HL-60 (cell line): Measurements from ENCODE around the gene LTB4R.

Experiments
- DNase-seq, 2 experiments: peaks; one replicate each; pipeline ENCODE4 v3.0.0-alpha.2; 2010 to 2020; ENCODE audit warnings: low read depth in 1 of 2, low spot score in 1 of 2
- H3K27ac ChIP-seq: fragments of 250-450 bp; sonication (Bioruptor Pico); replicated peaks from 2 replicates; pipeline ENCODE4 v1.5.1; 2020; ENCODE audit warnings: mild to moderate bottlenecking, moderate library complexity
- H3K27me3 ChIP-seq: fragments of 250-450 bp; sonication (Bioruptor Pico); 2 replicates; pipeline ENCODE4 v1.5.1; 2021; ENCODE audit warnings: mild to moderate bottlenecking, moderate library complexity; ENCODE audit not compliant: insufficient read depth, poor library complexity, severe bottlenecking
- H3K4me3 ChIP-seq: replicated peaks from 2 replicates; pipeline ENCODE4 v1.5.1; 2011; ENCODE audit warnings: mild to moderate bottlenecking, control low read depth, low read length; ENCODE audit not compliant: insufficient read depth
- GABPA ChIP-seq: IDR thresholded peaks from 2 replicates; pipeline ENCODE4 v1.6.1; 2012; ENCODE audit warnings: low read depth
- POLR2AphosphoS5 ChIP-seq: IDR thresholded peaks from 2 replicates; pipeline ENCODE4 v1.6.1; 2012; ENCODE audit warnings: low read depth
- SPI1 ChIP-seq: IDR thresholded peaks from 2 replicates; pipeline ENCODE4 v1.6.1; 2012; ENCODE audit warnings: low read depth, mild to moderate bottlenecking, borderline replicate concordance
- TF ChIP-seq, protein P1 (sequence below): IDR thresholded peaks from 2 replicates; pipeline ENCODE4 v1.6.1; 2012; ENCODE audit warnings: low read depth; ENCODE audit not compliant: insufficient replicate concordance
- TF ChIP-seq, protein P2 (sequence below): IDR thresholded peaks from one replicate; pipeline ENCODE4 v1.5.1; 2011; ENCODE audit warnings: low read length, control low read depth, inconsistent platforms; ENCODE audit not compliant: insufficient read depth

The LTB4R gene

DNA sequence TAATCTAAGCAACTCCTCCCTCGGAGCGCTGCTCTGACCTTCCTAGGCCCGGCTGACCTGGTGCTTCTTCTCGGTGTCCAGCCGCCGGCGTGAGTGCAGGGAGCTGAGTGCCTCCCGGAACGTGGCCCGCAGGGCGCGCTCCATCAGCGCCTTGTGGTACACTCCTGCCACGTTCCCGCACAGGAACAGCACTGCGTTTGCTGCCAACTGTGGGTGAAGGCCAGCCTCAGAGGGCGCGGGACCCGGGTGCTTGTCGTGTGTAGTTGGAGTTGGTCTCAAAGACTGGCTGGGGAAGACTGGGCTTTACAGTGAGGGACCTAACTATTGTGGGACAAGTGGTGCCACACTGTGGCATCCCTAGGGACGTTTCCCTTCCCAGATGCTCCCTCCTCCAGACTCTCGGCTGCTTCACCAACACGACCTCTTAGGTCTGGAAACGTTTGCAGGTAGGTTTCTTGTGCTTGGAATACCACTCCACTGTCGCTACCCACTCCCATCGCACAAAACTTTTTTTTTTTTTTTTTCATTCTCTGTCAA, 20.5 kb downstream of the LTB4R start:
- DNase-seq: peak in 1 of 2 experiments; percentile 56
- Histone ChIP-seq H3K27me3 (peaks cover 10% of the 10 kb centered on the region), H3K27ac (peak overlapping the region; percentile 31; the same call in 1 of the 2 replicates), H3K4me3 (0 out of 2 replicates have a peak overlapping the region, but pooled peaks have one; percentile 10)
- TF ChIP-seq, protein P1, sequence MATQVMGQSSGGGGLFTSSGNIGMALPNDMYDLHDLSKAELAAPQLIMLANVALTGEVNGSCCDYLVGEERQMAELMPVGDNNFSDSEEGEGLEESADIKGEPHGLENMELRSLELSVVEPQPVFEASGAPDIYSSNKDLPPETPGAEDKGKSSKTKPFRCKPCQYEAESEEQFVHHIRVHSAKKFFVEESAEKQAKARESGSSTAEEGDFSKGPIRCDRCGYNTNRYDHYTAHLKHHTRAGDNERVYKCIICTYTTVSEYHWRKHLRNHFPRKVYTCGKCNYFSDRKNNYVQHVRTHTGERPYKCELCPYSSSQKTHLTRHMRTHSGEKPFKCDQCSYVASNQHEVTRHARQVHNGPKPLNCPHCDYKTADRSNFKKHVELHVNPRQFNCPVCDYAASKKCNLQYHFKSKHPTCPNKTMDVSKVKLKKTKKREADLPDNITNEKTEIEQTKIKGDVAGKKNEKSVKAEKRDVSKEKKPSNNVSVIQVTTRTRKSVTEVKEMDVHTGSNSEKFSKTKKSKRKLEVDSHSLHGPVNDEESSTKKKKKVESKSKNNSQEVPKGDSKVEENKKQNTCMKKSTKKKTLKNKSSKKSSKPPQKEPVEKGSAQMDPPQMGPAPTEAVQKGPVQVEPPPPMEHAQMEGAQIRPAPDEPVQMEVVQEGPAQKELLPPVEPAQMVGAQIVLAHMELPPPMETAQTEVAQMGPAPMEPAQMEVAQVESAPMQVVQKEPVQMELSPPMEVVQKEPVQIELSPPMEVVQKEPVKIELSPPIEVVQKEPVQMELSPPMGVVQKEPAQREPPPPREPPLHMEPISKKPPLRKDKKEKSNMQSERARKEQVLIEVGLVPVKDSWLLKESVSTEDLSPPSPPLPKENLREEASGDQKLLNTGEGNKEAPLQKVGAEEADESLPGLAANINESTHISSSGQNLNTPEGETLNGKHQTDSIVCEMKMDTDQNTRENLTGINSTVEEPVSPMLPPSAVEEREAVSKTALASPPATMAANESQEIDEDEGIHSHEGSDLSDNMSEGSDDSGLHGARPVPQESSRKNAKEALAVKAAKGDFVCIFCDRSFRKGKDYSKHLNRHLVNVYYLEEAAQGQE: no peak
- TF ChIP-seq SPI1 (no peak), GABPA (no peak), POLR2AphosphoS5 (no peak)
- TF ChIP-seq, protein P2, sequence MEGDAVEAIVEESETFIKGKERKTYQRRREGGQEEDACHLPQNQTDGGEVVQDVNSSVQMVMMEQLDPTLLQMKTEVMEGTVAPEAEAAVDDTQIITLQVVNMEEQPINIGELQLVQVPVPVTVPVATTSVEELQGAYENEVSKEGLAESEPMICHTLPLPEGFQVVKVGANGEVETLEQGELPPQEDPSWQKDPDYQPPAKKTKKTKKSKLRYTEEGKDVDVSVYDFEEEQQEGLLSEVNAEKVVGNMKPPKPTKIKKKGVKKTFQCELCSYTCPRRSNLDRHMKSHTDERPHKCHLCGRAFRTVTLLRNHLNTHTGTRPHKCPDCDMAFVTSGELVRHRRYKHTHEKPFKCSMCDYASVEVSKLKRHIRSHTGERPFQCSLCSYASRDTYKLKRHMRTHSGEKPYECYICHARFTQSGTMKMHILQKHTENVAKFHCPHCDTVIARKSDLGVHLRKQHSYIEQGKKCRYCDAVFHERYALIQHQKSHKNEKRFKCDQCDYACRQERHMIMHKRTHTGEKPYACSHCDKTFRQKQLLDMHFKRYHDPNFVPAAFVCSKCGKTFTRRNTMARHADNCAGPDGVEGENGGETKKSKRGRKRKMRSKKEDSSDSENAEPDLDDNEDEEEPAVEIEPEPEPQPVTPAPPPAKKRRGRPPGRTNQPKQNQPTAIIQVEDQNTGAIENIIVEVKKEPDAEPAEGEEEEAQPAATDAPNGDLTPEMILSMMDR: no peak

DNA sequence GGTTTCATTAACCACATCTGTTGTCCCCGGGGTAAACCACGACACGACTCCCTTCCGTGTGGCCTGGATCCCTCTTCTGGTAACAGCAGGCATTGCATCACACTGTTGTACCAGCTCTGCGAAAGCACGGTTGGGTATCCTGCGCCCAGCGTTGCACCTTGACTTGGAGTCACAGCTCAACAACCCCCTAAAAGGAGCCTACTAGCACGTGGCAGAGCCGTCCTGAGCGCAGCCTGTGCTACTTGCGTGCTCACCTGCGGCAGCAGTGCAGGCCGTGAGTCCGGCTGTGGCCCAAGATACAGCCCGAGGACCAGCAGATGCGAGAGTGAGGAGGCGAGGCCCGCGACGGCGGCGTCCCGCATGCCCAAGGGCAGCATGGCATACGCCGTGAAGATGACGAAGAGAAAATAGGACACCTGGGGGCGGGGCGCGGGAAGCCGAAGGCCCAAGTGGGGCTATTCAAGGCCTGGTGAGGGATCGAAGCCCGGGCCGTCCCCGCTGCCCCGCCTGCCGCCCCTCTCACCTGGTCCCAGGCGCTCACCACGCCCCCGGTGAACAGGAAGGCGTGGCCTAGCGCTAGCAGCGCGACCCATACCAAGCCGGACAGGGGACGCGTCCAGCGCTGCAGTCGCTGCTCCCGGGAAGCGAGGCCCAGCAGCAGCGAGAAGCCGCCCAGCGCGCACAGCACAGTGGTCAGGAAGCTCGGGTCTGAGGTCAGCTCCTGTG, 21.1 kb downstream of the LTB4R start:
- H3K27me3 ChIP-seq: peaks cover 10% of the 10 kb centered on the region
- DNase-seq: peak; percentile 68 to 94
- TF ChIP-seq POLR2AphosphoS5 (peak; percentile 50), GABPA (no peak), SPI1 (no peak)
- TF ChIP-seq, protein P1: no peak
- TF ChIP-seq, protein P2: peak; percentile 88

DNA sequence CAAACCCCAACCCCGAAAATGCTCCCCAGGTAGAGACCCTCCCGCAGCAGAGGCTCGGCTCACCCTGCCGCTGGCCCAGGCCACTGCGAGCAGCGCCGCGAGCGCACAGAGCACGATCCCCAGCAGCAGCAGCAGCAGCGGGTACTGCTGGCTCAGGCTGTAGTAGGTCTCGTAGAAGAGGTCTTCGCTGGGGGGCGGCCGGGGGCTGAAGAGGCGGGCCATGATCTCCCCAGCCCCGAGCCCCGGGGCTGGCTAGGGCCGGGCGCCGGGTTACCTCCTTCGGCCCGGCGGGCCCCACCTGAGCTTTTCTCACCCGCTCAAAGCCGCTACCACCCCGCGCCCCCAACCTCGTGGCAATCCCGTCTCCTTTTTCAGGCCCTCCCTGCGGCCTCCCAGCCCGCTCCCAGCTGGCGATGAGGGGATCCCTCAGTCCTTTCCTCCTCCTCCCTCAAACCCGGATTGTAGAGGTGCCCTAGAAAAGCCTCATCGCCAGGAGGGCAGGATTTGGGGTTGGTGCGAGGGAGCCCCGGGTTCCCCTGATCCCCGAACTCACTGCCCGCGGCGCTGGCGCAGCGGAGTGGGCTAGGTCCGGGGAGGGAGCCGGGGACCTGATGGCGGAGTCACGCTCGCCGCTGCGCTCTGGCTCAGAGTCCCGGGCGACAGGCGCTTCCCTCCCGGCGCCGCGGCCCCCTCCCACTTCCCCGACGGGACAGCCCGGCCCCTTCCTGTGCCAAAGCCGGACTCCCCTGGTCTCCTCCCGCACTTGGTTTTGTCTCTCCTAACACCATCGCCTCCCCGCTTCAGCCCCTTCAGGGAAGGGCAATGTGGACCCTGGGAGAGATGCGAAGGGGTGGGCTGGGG, 23.4 kb downstream of the LTB4R start, which contains the start of gene ADCY4:
ADCY4 (minus strand) TSS at position 641 of the 861 bp plus-strand sequence; CDS start at position 222, 419 bp downstream.
- peak in 1 of 2 experiments; percentile 2 for DNase-seq
- TF ChIP-seq SPI1: no peak
- TF ChIP-seq GABPA: no peak
- TF ChIP-seq POLR2AphosphoS5: no peak
- TF ChIP-seq, protein P1: no peak
- TF ChIP-seq, protein P2: no peak
- no peak within 1 kb of the TSS for H3K27ac ChIP-seq
- H3K4me3 ChIP-seq: peak within 1 kb of the TSS; percentile 15
- H3K27me3 ChIP-seq: peaks cover 10% of the 10 kb centered on the region

More for the DNA sequence above, 21.1 kb downstream of the LTB4R start:
- H3K27ac ChIP-seq: no peak overlapping the region
- H3K4me3 ChIP-seq: no peak overlapping the region
